Measurements from ENCODE around the gene CCNE1.

Gene CCNE1

DNA sequence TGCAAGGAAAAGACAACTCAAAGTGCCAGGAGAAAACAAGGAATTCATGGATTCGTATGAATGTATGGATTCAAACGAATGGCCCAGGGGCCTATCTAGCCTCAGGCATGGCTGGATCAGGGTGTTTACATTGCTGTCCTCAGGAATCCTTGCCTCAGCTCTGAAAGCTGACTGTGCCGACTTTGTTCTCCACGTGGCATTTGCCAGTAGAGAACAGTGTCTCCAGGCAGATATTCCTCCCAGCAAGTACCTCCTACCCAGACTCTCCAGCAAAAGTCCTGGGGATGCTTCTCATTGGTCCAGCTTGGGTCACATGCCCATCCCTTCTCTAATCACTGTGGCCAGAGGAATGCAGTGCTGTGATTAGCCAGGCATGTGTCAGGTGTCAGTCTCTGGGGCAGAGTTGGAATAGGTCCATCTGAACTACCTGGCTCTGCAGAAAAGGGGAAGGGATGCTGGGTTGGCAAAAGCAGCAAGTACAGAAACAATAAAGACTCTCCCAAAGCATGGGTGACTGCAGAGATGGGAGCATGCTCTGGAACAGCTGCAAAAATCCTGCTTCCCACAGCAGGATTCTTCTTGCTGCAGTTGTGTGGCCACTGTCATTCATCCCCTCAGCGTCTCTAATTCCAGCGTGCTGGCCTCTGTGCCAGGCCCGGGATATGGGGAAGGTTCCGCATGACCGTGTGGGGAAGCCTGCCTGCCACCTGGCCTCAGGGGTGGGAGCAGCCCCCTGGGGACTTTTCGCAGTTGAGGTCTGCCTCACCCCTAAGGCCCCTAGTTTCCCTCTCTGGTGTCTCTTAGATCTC, 30.0 kb downstream of the CCNE1 start:
- DNase-seq (ENCODE audit: insufficient read length, low spot score), result peak; percentile 24
- no peak for FAIRE-seq

DNA sequence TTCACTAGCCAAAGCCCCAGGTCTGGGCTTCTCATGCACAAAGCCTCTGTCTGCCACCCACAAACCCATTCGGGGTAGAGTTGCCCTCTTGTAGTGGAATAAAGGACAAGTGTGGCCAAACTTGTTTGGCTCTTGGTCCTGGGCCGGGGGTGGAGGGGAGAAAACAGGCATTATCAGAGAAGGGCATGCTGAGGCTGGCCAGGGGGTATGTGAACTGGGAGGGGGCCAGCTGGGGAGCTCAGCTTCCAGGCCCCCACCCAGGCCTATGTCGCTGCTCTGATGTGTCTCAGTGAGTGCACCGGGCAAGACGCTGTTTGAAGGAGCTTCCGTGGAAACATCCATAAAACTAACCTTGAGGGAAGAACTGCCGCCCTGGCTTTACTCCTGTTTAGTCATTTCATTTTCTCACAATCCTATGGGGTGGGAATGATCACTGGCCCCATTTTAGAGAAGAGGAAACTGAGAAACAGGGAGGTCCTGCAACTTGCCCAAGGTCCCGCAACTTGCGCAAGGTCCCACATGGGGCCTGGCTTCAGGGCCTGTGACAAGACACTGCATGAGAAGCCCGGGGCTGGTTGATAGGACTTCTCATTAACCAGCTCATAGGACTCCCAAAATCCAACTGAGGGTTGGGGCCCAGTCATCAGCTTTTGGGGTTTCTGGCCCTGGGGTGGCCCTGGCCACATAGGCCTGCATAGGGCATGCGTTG, 30.8 kb downstream of the CCNE1 start:
- DNase-seq (ENCODE audit: insufficient read length, low spot score) (no peak), FAIRE-seq (no peak)

DNA sequence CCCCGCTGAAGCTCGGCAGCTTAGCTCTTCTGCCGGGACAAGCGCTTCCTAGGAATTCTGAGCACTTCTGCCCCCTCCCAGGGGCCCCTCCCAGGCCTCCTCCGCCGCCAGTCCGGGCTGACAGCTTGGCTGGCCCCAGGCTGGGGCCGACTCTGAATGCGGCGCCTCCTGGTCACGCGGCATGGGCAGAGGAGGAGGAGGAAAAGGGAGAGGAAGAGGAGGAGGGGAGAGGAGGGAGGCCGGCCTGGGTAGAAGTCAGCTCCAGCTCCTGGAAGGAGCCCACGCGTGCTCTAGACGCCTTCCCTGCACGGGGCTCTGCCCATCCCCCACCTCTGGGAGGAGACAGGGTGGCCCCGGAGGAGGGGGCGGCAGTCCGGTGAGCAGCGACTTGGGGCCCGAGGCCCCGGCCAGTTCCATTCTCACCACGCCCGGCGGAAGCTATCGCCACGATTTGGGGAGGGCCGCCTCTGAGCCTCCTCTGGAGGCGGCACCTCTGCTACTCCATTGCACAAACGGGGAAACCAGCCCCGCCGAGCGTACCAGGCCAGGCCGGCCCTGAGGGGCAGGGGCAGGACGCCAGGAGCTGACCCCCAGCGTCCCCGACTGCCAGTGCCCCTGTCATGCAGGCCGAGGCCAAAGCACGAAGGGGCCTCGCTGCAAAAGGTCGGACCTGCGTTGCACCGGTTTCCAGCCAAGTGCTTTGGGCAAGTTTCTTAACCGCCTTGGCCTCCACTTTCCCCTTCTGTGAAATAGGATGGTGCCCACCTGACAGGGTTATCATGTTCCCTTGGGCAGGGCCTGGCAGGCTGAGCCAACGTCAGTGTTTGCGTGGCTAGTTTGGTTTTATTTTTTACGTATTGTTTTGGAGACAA, 31.6 kb downstream of the CCNE1 start:
- DNase-seq (ENCODE audit: insufficient read length, low spot score), result no peak
- no peak for FAIRE-seq

DNA sequence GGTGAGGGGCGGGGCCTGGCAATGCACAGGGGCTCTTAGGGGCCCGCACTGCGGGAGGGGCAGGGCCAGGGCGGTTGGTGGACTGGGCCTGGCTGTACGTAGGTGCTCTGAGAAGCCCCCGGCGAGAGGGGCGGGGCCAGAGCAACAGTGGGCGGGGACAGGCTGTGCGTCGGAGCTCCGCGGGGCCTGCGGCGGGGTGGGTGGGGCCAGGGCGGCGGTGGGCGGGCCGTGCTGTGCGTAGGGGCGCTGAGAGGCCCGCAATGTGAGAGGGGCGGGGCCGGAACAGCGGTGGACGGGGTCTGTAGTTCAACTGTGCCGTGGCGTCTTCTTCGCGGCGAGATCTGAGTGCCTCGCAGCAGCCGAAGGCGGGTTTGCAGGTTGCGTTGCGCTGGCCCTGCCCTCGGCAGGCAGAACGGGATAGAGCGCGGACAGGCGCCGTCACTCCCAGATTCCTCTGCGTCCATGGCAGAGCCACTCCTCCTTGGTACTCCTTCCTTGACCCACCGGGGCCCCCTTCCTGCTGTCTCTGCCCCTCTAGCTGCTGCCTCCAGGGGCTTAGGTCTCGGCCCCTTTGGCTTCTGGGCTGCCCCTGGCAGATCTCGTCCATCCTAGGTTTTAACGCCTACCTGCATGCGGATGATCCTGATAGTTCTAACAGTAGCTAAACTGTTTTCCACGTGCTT, 33.2 kb downstream of the CCNE1 start:
- FAIRE-seq (peak; percentile 88), DNase-seq (ENCODE audit: insufficient read length, low spot score) (peak; percentile 86)

DNA sequence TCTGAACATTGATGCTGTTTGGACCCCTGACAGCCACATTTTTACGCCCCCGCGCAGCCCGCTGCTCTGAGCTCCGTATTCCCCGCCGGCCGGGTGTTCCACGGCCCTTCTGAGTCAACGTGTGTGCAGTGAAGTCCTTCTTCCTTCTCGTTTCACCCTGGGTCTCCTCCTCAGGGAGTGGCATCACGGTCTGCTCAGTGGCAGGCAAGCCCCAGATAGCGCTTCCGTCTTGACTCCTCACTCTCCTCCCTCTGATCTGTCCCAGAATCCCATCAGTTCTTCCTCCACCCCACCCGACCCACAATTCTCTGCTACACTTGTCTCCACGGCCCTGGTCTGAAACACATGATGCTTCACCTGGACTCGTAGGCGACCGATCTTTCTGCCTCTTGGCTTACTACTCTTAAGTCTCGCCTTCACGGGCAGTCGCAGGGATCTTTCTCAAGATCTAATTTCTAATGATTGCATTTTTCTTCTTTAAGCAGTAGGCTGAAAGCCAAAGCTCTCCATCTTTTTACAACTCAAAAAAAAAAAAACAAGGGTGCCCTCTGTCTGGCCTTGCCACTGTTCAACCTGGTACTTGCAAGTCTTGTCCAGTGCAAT, 33.9 kb downstream of the CCNE1 start:
- FAIRE-seq, result peak; percentile 72
- peak; percentile 67 for DNase-seq (ENCODE audit: insufficient read length, low spot score)

DNA sequence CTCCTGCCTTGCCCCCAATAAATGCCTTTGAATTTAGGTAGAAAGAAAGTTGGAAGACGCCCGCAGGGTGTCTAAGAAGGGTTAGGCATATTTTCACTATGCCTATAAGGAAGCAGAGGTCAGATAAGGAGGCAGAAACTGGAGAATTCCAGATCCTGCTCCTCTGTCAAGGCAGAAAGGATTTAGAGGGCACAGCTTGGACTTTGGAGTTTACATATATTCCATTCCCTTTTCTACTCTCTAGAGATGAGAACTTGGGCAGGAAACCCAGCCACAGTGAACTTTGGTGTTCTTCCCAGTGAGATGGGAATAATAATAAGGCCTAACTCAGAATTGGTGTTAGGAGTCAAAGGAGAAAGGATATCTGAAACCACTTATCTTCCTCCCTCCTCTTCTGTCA, 37.4 kb downstream of the CCNE1 start:
- no peak for FAIRE-seq
- no peak for DNase-seq (ENCODE audit: insufficient read length, low spot score)

DNA sequence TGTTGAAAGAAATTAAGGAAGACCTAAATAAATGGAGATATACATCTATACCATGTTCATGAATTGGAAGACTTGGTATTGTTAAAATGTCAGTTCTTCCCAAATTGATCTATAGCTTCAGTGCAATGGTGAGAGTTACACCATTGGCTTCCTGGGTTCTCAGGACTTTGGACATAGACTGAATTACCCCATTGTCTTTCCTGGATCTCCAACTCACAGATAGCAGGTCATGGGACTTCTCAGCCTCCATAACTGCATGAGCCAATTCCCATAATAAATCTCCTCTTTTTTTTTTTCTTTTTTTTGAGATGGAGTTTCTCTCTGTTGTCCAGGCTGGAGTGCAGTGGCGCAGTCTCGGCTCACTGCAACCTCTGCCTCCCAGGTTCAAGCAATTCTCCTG, 38.7 kb downstream of the CCNE1 start:
- no peak for FAIRE-seq
- DNase-seq (ENCODE audit: insufficient read length, low spot score), result no peak

DNA sequence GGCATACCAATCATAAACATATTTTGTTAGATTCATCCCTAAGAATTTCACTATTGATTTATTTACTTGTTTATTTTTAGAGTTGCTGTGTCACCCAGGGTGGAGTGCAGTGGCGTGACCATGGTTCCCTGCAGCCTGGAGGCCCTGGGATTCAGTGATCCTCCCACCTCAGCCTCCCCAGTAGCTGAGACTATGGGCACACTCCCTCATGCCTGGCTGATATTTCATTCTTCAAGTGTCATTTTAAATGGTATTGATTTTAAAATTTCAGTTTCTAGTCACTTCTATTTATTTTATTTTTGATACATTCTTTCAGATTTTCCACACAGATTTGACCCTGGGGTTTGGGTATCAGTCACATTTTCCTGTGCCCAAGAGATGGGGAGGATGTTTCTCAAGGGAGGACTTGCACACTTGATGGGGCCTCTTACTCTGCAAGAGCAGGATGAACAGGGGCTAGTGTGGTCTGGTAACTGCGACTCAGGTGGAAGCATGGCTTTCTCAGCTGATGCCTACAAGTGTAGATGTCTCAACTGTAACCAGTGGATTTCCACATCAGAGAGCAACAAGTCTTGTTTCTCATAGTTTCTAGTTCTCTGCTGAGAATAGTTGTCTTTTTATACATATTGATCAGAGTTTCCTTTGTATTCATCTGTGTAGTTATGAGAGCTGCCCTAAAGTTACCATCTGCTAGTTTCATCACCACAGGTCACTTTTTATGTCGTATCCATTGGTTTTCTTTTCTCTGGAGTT, 40.2 kb downstream of the CCNE1 start:
- DNase-seq (ENCODE audit: insufficient read length, low spot score) (no peak), FAIRE-seq (no peak)

DNA sequence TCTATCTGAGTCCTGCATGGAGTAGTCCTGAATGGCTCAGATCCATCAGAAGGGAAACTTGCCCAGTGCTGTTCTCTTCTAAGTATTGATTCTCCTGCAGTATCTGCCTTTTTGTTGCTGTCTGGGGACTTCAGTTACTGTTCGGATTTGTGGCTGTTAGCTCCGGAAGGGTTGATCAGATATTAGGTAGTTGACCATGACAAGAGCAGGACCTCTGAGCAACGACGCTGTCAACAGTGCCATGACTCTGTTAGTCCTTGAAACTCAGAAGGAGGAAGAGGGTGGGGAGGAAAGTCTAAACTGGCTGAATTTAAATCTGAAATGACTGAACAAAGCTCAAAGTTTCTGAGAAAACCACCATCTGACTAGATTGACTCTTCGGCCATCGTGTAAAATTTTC, 42.2 kb downstream of the CCNE1 start:
- no peak for DNase-seq (ENCODE audit: insufficient read length, low spot score)
- FAIRE-seq, result no peak

DNA sequence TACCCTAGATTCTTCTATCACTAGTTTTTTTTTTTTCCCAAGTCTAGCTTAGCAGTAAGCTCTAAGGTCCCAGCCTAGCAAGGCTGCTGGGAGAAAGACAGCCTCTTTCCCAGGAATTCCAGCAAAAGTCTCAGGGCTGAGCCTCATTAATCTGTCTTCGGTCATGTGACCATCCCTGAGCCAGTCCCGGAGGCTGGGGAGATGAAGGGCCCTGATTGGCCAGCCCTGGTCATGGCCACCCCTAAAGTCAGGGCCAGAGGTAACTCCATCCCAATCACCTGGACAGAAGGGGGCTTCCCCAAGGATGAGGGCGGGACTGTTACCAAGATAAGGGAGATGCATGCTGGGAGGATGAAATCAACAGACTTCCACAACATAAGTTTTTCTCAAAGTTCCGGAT, 43.3 kb downstream of the CCNE1 start:
- DNase-seq (ENCODE audit: insufficient read length, low spot score) (no peak), FAIRE-seq (no peak)

DNA sequence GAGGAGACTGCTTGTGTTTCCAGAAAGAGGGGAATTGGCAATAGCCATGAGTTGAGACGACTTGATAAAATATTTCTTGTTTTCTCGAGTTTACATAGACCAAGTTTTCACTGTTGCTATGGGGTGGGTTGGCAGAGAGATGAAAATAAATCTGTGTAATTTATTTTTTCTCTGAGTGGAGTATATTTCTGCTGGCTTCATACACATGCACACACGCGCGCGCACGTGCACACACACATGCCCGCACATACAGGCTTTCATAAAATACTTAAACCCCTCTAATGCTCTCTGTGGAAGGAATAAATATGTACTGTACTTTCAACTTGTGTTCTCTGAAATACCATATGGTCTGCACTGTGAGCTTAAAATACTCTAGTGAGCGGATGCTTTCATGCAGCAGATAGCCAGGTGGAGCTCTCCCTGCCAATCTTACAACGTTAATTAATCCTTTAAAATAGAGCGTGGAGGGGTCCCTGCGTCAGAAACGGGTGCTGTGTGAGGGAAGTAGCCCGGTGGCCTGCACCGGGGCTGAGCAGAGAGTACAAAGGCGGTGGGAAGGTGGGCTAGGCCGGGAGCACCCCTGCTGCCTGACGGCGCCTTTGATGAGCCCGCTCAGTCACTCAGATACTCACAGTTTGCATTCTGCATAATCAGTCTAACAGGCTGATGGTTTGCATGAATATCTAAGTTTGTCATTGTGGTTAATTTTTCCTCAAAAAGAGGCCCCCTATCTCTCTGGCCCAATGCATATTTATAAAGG, 44.1 kb downstream of the CCNE1 start:
- FAIRE-seq (no peak), DNase-seq (ENCODE audit: insufficient read length, low spot score) (no peak)

DNA sequence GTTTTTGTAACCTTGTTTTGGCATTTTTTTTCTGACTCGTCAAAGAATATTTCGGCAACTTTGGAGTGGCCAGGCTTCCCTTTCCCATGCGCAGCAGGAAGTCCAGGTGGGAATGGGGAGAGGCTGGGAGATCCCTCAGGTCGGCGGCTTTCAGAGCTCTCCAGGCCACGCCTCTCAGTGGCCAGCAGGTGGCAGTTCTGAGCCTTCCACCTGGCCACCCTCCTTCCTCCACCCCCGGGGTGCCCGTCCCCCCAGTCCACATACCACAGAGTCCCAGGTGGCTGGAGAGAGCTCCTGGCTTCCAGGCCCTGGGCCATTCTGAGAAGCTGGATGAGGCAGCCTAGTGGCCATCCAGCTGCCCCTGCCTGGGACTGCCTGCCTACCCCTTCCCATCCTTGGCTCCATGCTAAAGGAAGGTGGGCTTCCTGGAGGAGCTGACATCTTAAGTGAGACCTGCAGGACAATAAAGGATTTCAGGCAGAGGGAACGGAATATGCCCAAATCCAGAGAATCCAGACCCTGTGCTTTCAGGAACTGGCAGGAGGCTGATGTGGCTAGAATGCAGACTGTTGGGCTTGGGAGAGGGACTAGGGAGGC, 46.3 kb downstream of the CCNE1 start:
- no peak for FAIRE-seq
- DNase-seq (ENCODE audit: insufficient read length, low spot score), result no peak

DNA sequence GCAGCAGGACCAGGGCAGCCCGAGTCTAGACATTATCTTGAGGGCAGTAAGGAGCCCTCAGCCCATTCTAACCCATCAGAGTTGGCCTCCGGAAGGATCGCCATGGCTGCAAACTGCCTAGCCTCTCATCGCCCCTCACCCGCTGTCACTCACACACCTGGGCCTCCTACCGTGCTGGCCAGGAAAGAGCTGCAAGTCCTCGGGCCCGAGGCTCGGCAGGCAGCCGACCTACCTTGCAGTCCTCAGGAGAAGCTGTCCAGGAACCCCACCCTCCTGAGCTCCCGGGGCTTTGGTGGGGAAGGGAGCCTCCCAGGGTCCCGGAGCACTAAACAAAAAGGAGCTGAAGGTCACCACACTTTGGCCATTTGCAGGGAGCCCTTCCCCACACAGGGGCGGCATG, 46.8 kb downstream of the CCNE1 start:
- FAIRE-seq (no peak), DNase-seq (ENCODE audit: insufficient read length, low spot score) (no peak)

DNA sequence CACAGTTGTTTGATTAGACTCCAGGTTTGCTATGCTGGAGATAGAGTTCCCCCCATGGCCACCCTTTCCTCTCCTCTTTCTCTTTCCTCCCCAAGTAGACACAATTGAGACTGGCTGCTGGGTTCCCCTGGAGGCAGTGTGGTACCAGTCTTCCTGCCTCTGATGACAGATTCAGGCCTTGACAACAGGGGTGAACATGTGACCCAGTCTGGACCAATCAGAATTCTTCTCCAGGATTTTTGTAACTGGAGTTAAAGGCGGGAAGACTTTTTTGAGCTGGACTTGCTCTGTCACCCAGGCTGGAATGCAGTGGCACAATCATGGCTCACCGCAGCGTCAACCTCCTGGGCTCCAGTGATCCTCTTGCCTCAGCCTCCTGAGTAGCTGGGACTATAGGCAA, 48.7 kb downstream of the CCNE1 start:
- no peak for FAIRE-seq
- no peak for DNase-seq (ENCODE audit: insufficient read length, low spot score)

DNA sequence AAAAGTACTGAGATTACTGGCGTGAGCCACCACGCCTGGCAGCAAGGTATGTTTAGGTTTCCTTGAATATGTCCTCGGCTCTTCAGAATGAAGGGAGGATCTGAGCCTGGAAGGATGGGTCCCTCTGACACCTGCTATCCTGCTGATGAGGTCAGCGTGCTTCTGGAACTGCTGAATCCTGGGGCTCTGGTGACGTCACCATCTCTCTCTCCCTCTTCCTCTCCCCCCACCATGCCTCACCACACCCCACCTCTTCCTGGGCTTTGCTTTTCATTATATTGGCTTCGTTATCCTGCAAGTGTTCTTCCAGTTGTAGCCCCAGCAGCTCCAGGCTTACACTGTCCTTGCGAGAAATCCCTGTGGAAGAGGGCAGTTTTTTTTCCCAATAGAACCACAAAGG, 49.8 kb downstream of the CCNE1 start:
- FAIRE-seq, result no peak
- DNase-seq (ENCODE audit: insufficient read length, low spot score), result no peak

DNA sequence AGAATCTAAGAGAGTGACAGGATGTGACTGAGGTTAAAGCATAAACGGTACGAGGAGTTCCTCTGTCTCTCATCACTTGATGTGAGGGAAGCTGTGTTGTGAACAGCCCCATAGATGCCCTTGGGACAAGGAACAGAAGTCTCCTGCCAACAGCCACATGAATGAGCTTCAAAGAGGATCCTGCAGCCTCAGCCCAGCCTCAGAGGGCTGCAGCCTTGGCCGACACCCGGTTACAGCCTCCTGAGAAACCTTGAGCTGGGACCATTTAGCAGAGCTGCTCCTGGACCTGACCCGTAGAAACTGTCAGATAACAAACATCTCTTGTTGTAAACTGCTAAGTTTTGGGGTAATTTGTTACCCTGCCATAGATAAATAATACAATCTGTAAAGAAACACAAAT, 54.2 kb downstream of the CCNE1 start:
- FAIRE-seq, result no peak
- DNase-seq (ENCODE audit: insufficient read length, low spot score), result no peak

DNA sequence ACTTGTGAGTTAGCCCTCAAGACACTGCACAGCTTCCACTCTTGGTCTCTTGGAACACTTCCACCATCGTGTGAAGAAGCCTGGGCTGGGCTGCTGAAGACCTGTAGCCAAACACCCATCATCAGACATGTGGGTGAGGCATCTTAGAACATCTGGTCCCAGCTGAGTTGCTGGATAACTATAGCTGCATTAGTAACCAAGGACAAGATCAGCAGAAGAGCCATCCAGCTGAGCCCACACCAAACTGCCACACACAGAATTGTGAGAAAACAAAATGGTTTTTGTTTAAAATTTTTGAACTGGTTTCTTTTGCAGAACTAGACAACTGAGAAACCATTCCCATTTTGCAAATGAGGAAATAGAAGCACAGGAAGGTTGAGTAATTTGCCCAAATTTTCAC, 56.2 kb downstream of the CCNE1 start:
- FAIRE-seq, result no peak
- DNase-seq (ENCODE audit: insufficient read length, low spot score), result no peak

DNA sequence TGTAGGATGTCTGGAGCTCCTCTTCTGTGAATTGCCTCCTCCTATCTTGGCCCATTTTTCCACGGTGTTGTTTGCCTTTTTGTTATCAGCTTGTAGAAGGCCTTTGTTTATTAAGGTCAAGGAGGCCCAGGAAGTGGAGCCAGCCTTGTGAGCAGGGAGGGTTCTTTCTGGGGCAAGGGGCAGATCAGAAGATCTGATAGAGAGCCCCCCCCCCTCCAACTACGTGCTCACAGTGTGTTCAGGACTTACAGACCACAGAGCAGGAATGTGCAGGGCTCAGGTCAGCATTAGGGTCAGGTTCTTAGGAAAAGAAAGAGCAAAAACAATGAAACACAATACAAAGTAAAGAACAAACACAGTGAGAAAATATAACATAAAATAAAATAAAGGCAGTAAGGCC, 59.4 kb downstream of the CCNE1 start:
- no peak for DNase-seq (ENCODE audit: insufficient read length, low spot score)
- FAIRE-seq, result no peak

Measured in HTR-8/SVneo (cell line).